Measurements from ENCODE around the gene TM4SF20. TPM values are rescaled to one million over a fixed set of nuclear protein-coding genes. Genes with fewer than 3 reads are reported as not detected.

The TM4SF20 gene
- total RNA-seq, 4 donors from 2014 or later, result 0.22 to 0.68 TPM; not detected in 2

- no peak for TF ChIP-seq CTCF (IDR thresholded peaks at IDR 0.05; ENCODE audit: low read depth)
Observed at GRCh38 chr2:227414846-227415245, 35.7 kb upstream of the TM4SF20 start.

DNA sequence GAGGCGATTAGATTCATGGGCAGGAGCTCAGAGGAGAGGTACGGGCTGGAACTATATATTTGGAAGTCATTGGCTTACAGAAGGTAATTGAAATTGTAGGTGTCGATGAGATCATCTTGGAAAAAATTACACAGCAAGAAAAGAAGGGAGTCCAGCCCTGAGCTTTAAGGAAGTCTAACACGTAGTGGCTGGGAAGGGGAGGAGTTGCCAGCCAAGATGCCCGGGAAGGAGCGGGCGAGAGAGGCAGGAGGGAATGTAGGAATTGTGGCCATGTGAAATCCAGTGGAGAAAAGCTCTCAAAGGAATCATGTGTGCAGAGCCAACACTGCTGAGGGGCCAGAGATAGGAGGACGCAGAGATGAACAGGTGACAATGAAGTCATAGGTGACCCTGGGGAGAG lies 34.3 kb upstream of the TM4SF20 start:
- no peak for TF ChIP-seq CTCF (IDR thresholded peaks at IDR 0.05; ENCODE audit: low read depth)

- no peak for TF ChIP-seq CTCF (IDR thresholded peaks at IDR 0.05; ENCODE audit: low read depth)
Observed at GRCh38 chr2:227412877-227413276, 33.8 kb upstream of the TM4SF20 start.

DNA sequence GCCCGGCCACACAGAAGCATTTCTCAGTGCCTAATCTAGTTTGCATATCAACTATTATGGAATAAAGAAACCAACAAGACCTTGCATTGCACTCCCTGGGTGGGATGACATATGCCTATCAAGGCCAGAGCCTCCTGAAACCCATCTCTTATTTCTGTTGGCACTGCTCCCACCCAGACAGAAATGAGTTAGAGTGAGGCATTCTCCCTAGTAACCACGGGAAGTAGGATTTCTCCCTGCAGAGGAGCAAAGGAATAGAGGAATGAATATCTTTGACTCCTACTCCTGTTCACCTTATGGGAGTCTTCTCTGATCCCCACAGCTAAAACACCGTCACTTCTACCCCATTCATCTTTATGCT lies 32.9 kb upstream of the TM4SF20 start:
- no peak for TF ChIP-seq CTCF (IDR thresholded peaks at IDR 0.05; ENCODE audit: low read depth)

DNA sequence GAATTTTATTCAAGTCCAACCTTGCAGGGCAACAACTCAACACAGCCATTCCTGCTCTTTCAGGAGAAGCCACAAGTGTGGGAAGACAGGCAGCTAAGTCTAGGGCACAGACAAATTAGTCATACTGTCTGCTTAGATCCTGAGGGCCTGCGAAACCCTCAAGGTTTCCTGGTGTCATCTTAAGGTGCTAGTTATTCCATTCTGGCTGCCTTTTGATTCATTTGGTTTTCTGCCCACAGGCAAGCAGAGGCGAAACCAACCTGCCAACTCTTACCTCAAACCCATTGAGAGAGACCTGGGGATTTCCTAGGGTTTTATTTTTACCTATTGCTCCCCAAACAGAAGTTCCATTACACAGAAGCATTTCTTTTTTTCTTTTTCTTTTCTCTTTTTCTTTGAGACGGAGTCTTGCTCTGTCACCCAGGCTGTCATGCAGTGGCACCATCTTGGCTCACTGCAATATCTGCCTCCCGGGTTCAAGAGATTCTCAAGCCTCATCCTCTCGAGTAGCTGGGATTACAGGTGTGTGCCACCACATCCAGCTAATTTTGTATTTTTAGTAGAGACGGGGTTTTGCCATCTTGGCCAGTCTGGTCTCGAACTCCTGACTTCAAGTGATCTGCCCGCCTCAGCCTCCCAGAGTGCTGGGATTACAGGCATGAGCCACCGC lies 32.3 kb upstream of the TM4SF20 start:
- no peak for TF ChIP-seq CTCF (IDR thresholded peaks at IDR 0.05; ENCODE audit: low read depth)

- TF ChIP-seq CTCF (IDR thresholded peaks at IDR 0.05; ENCODE audit: low read depth), result no peak
Observed at GRCh38 chr2:227410191-227410590, 31.1 kb upstream of the TM4SF20 start.

GRCh38 chr2:227407591-227408151 lies 28.6 kb upstream of the TM4SF20 start:
- TF ChIP-seq CTCF (IDR thresholded peaks at IDR 0.05; ENCODE audit: low read depth), result no peak

Data from subcutaneous adipose tissue (tissue), 4 donors.